H1 (cell line): ENCODE results near the gene SATB2. TPM values are rescaled to one million over a fixed set of nuclear protein-coding genes. Genes with fewer than 3 reads are reported as not detected.

Source experiments
- CTCF ChIA-PET: fragments of 300-600 bp; sonication (Branson Sonifier 250); formaldehyde crosslinking; loops from one replicate; lab custom pipeline; 2021; ENCODE audit not compliant: partially characterized antibody; lab: Charles Lee
- POLR2A ChIA-PET: fragments of 300-600 bp; sonication (Branson Sonifier 250); formaldehyde crosslinking; loops from one replicate; lab custom pipeline; 2021; ENCODE audit warnings: inconsistent platforms; ENCODE audit not compliant: partially characterized antibody; lab: Charles Lee
- DNase-seq, 2 experiments: peaks; one replicate each; pipeline versions ENCODE4 v3.0.0 to v3.0.0-alpha.2; 2010 to 2022; ENCODE audit warnings: low spot score in 2 of 2, low read depth in 1 of 2, mixed read lengths in 1 of 2
- FAIRE-seq: peaks from 2 replicates; lab custom pipeline; 2011; peaks lifted over from hg19 to GRCh38; lab: Jason Lieb, UNC
- H2AFZ ChIP-seq: 2 replicates; pipeline ENCODE4 v1.8.1; 2012; ENCODE audit warnings: low read length, inconsistent platforms
- H2AK5ac ChIP-seq: 2 replicates; pipeline ENCODE4 v1.6.1; 2013; ENCODE audit warnings: low read depth, low read length
- H2BK120ac ChIP-seq: replicated peaks from 2 replicates; pipeline ENCODE3; 2013; ENCODE audit warnings: low read depth, low read length, inconsistent platforms
- H2BK12ac ChIP-seq: 2 replicates; pipeline ENCODE4 v1.6.1; 2013; ENCODE audit warnings: low read depth, low read length
- H2BK15ac ChIP-seq: 2 replicates; pipeline ENCODE4 v1.6.1; 2013; ENCODE audit warnings: low read length
- H2BK20ac ChIP-seq: 2 replicates; pipeline ENCODE4 v1.6.1; 2013; ENCODE audit warnings: low read length
- H2BK5ac ChIP-seq: 2 replicates; pipeline ENCODE4 v1.6.1; 2013; ENCODE audit warnings: low read depth, low read length
- H3K14ac ChIP-seq: 2 replicates; pipeline ENCODE4 v1.6.1; 2013; ENCODE audit warnings: inconsistent platforms; ENCODE audit not compliant: insufficient read length
- H3K18ac ChIP-seq: 2 replicates; pipeline ENCODE4 v1.6.1; 2013; ENCODE audit warnings: low read length; ENCODE audit errors: extremely low read depth
- H3K23ac ChIP-seq: 2 replicates; pipeline ENCODE4 v1.6.1; 2013; ENCODE audit warnings: inconsistent platforms; ENCODE audit not compliant: insufficient read length
- H3K23me2 ChIP-seq: 2 replicates; pipeline ENCODE4 v1.6.1; 2013; ENCODE audit warnings: low read depth, low read length
- H3K27ac ChIP-seq: 2 replicates; pipeline ENCODE4 v1.6.1; 2011; ENCODE audit warnings: low read depth, low read length, inconsistent platforms
- H3K27me3 ChIP-seq, 4 experiments: replicated peaks in 1 of 4; 1 replicate in 1 of 4; 2 replicates in 3 of 4; pipeline versions ENCODE4 v1.6.1 to v1.8.1; 2011 to 2013; ENCODE audit warnings: low read length in 3 of 4, mild to moderate bottlenecking in 3 of 4, inconsistent platforms in 2 of 4, mixed read lengths in 2 of 4, moderate library complexity in 1 of 4; ENCODE audit not compliant: control insufficient read depth in 3 of 4, insufficient read depth in 3 of 4; ENCODE audit errors: extremely low read depth in 1 of 4
- H3K36me3 ChIP-seq, 4 experiments: 2 replicates each; pipeline versions ENCODE4 v1.6.1 to v1.8.1; 2011 to 2013; ENCODE audit warnings: mild to moderate bottlenecking in 4 of 4, low read length in 3 of 4, moderate library complexity in 2 of 4, control low read depth in 1 of 4, inconsistent platforms in 1 of 4; ENCODE audit not compliant: insufficient read depth in 4 of 4, control insufficient read depth in 2 of 4
- H3K4ac ChIP-seq: replicated peaks from 2 replicates; pipeline ENCODE3; 2013; ENCODE audit warnings: low read length, low read depth, mixed read lengths, inconsistent platforms; ENCODE audit not compliant: insufficient read length
- H3K4me1 ChIP-seq, 4 experiments: replicated peaks in 1 of 4; 1 replicate in 1 of 4; 2 replicates in 3 of 4; pipeline versions ENCODE4 v1.6.1 to v1.8.1; 2011 to 2013; ENCODE audit warnings: low read length in 3 of 4, inconsistent platforms in 2 of 4, mixed read lengths in 1 of 4; ENCODE audit not compliant: insufficient read depth in 4 of 4, control insufficient read depth in 3 of 4
- H3K4me2 ChIP-seq, 2 experiments: 2 replicates each; pipeline versions ENCODE4 v1.6.1 to v1.8.1; 2011 to 2013; ENCODE audit warnings: low read depth in 2 of 2, low read length in 2 of 2, control low read depth in 1 of 2, inconsistent platforms in 1 of 2, mild to moderate bottlenecking in 1 of 2; ENCODE audit not compliant: insufficient read depth in 1 of 2
- H3K4me3 ChIP-seq, 4 experiments: fragments of 200-600, 300-600 bp in 1 of 4; sonication (generic), shearing (Covaris generic), sonication (Bioruptor Twin) in 1 of 4; 2 replicates each; pipeline versions ENCODE4 v1.5.1 to v1.8.1; 2011 to 2016; ENCODE audit warnings: low read length in 4 of 4, low read depth in 3 of 4, control low read depth in 2 of 4, inconsistent platforms in 2 of 4, mild to moderate bottlenecking in 2 of 4, mixed read lengths in 1 of 4, moderate library complexity in 1 of 4; ENCODE audit not compliant: insufficient read depth in 2 of 4; ENCODE audit errors: extremely low read depth in 1 of 4
- H3K56ac ChIP-seq: replicated peaks from 2 replicates; pipeline ENCODE3; 2013; ENCODE audit warnings: low read depth, mild to moderate bottlenecking, mixed read lengths, low read length, inconsistent platforms; ENCODE audit not compliant: insufficient read length
- H3K79me1 ChIP-seq: 2 replicates; pipeline ENCODE4 v1.6.1; 2013; ENCODE audit warnings: low read depth, low read length, control low read depth
- H3K79me2 ChIP-seq, 2 experiments: 2 replicates each; pipeline versions ENCODE4 v1.6.1 to v1.8.1; 2012 to 2013; ENCODE audit warnings: low read length in 2 of 2, mild to moderate bottlenecking in 2 of 2, inconsistent platforms in 1 of 2; ENCODE audit not compliant: insufficient read depth in 2 of 2, control insufficient read depth in 1 of 2
- H3K9ac ChIP-seq, 4 experiments: replicated peaks in 1 of 4; 1 replicate in 1 of 4; 2 replicates in 3 of 4; pipeline versions ENCODE4 v1.6.1 to v1.8.1; 2011 to 2013; ENCODE audit warnings: low read depth in 3 of 4, low read length in 3 of 4, control low read depth in 2 of 4, mild to moderate bottlenecking in 2 of 4, moderate library complexity in 2 of 4, inconsistent platforms in 1 of 4; ENCODE audit errors: extremely low read depth in 1 of 4
- H3K9me3 ChIP-seq, 2 experiments: 2 replicates each; pipeline versions ENCODE4 v1.6.1 to v1.8.1; 2012 to 2013; ENCODE audit warnings: mild to moderate bottlenecking in 2 of 2, moderate library complexity in 2 of 2, control low read depth in 1 of 2, inconsistent platforms in 1 of 2, low read depth in 1 of 2, low read length in 1 of 2, mixed read lengths in 1 of 2; ENCODE audit not compliant: insufficient read depth in 2 of 2
- H4K20me1 ChIP-seq, 2 experiments: replicated peaks in 1 of 2; 2 replicates each; pipeline versions ENCODE3 to v1.8.1; 2011 to 2013; ENCODE audit warnings: inconsistent platforms in 2 of 2, low read length in 2 of 2, mild to moderate bottlenecking in 1 of 2; ENCODE audit not compliant: insufficient read depth in 2 of 2, control insufficient read depth in 1 of 2
- H4K5ac ChIP-seq: 2 replicates; pipeline ENCODE4 v1.6.1; 2013; ENCODE audit warnings: low read length, low read depth, mixed read lengths, inconsistent platforms; ENCODE audit not compliant: insufficient read length
- H4K8ac ChIP-seq: 2 replicates; pipeline ENCODE4 v1.8.0; 2013; ENCODE audit warnings: mild to moderate bottlenecking, moderate library complexity, low read length, inconsistent platforms; ENCODE audit not compliant: insufficient read depth; ENCODE audit errors: extremely low read depth
- H4K91ac ChIP-seq: replicated peaks from 2 replicates; pipeline ENCODE3; 2013; ENCODE audit warnings: low read length, mixed read lengths, inconsistent platforms; ENCODE audit not compliant: insufficient read length
- ATF2 ChIP-seq: IDR thresholded peaks from 2 replicates; pipeline ENCODE4 v1.6.1; 2012; ENCODE audit warnings: low read length, inconsistent platforms
- CBX8 ChIP-seq: fragments of 300-800, 300-1000 bp; sonication (generic); IDR thresholded peaks from 2 replicates; pipeline ENCODE4 v1.7.1; 2016; ENCODE audit warnings: low read depth, low read length, borderline replicate concordance
- HDAC2 ChIP-seq, 2 experiments: fragments of 300-600 bp in 1 of 2; sonication (generic) in 1 of 2; IDR thresholded peaks; 2 replicates each; pipeline ENCODE4 v1.6.1; 2011 to 2012; ENCODE audit warnings: low read depth in 2 of 2, low read length in 2 of 2, mild to moderate bottlenecking in 2 of 2, moderate library complexity in 2 of 2, borderline replicate concordance in 1 of 2, inconsistent platforms in 1 of 2
- JUN ChIP-seq: IDR thresholded peaks from 2 replicates; pipeline ENCODE4 v1.6.1; 2011; ENCODE audit warnings: low read depth, mild to moderate bottlenecking, improper control_type of control experiment, low read length
- MAFK ChIP-seq: IDR thresholded peaks from 2 replicates; pipeline ENCODE4 v1.6.1; 2012; ENCODE audit warnings: low read depth, mild to moderate bottlenecking, improper control_type of control experiment, low read length
- NRF1 ChIP-seq: IDR thresholded peaks from 2 replicates; pipeline ENCODE4 v1.6.1; 2011; ENCODE audit warnings: mild to moderate bottlenecking, low read depth, low read length, improper control_type of control experiment
- PHF8 ChIP-seq: fragments of 200-600 bp; sonication (generic); conservative IDR thresholded peaks from 2 replicates; pipeline ENCODE4 v1.7.1; 2012; ENCODE audit warnings: low read depth, mild to moderate bottlenecking, inconsistent platforms, low read length, moderate library complexity
- POU5F1 ChIP-seq: IDR thresholded peaks from 2 replicates; pipeline ENCODE4 v1.6.1; 2011; ENCODE audit warnings: low read depth, mild to moderate bottlenecking, low read length, moderate library complexity
- SIRT6 ChIP-seq: IDR thresholded peaks from one replicate; pipeline ENCODE4 v1.7.1; 2012; ENCODE audit warnings: low read length, inconsistent platforms
- WGBS, 2 experiments: shearing (Covaris generic) in 1 of 2; methylation state at CpG; one replicate each; pipeline versions ENCODE4 v1.1.6 to v1.1.7; 2013 to 2015; ENCODE audit warnings: low lambda C conversion rate in 2 of 2, mixed read lengths in 2 of 2, inconsistent platforms in 1 of 2, low coverage in 1 of 2, missing lambda C conversion rate in 1 of 2; ENCODE audit not compliant: insufficient replicate concordance in 2 of 2, insufficient coverage in 1 of 2, insufficient read length in 1 of 2; ENCODE audit errors: extremely low coverage in 1 of 2, missing lambda C conversion rate in 1 of 2; 5-methylcytosine and 5-hydroxymethylcytosine counted together
- polyA plus RNA-seq, 7 experiments: library from polyadenylated mRNA; depleted of rRNA in 3 of 7; stranded (reverse) in 5 of 7; unstranded in 2 of 7; fragments of >200 nt in 5 of 7; fragments of 200-250 nt in 2 of 7; gene quantifications; 1 replicate in 5 of 7; 2 replicates in 1 of 7; 4 replicates in 1 of 7; pipeline versions ENCODE4 v1.2.1 to v1.2.3, GENCODE V29; 2011 to 2013; ENCODE audit warnings: missing spikeins in 2 of 7, mixed read lengths in 2 of 7
- total RNA-seq: library from RNA; stranded (reverse); fragmentation: NEBNext Ultra II Directional; extraction: Animal tissue kit (Norgen Biotek cat#: 25700); gene quantifications from 2 replicates; pipeline ENCODE4 v1.2.1, GENCODE V29; 2021

Gene SATB2
- total and polyA plus RNA-seq, 2 of the 8 experiments (the other 6 are each of a cell fraction or from before 2014, with no cell fraction given): 1.3 to 5.7 TPM

GRCh38 chr2:199414001-199414400 is 43.7 kb downstream of the SATB2 start:
- CTCF ChIA-PET: no interaction called here

More at GRCh38 chr2:199414001-199414400, 43.7 kb downstream of the SATB2 start:
- Histone ChIP-seq H4K91ac (no peak overlapping the region), H3K23me2 (no peaks in the 10 kb centered on the region), H3K4me3 (no peak overlapping the region), H2AK5ac (no peak overlapping the region), H3K4me1 (peaks cover 0 to 5% (median 3%) of the 10 kb centered on the region in 4 experiments; a peak in 3 of 7 replicates), H3K23ac (no peak overlapping the region), H3K36me3 (no peaks in the 10 kb centered on the region), H4K5ac (no peak overlapping the region), H3K27ac (no peak overlapping the region), H4K8ac (no peak overlapping the region), H3K9ac (no peak overlapping the region), H3K4ac (no peak overlapping the region), H2BK20ac (no peak overlapping the region), H2BK15ac (no peak overlapping the region), H2AFZ (no peak overlapping the region), H3K79me2 (no peaks in the 10 kb centered on the region), H3K4me2 (no peak overlapping the region), H3K27me3 (no peaks in the 10 kb centered on the region), H2BK12ac (no peak overlapping the region), H3K18ac (no peak overlapping the region), H2BK5ac (no peak overlapping the region), H3K79me1 (no peaks in the 10 kb centered on the region), H4K20me1 (no peaks in the 10 kb centered on the region), H3K9me3 (no peaks in the 10 kb centered on the region), H3K14ac (no peak overlapping the region), H2BK120ac (no peak overlapping the region), H3K56ac (no peak overlapping the region)
- FAIRE-seq: no peak
- POLR2A ChIA-PET: interaction anchor here (1.1 kb wide), 1 partner anchor 24 kb away, joined by 3 read pairs; no protein-coding TSS in a partner anchor
- 100% methylated on average over 3 of the region's 3 CpGs; no CpG with 5 or more reads in 1 of the 2 experiments for WGBS, 2 experiments
- DNase-seq: no peak
- TF ChIP-seq MAFK: no peak
- TF ChIP-seq JUN: no peak
- no peak for TF ChIP-seq CBX8
- TF ChIP-seq POU5F1: no peak
- no peak for TF ChIP-seq HDAC2 (IDR thresholded peaks at IDR 0.05; ENCODE audit: borderline replicate concordance in 1 of 2, low read depth in 2 of 2, low read length in 2 of 2)
- no peak for TF ChIP-seq PHF8
- no peak for TF ChIP-seq ATF2
- TF ChIP-seq NRF1: no peak
- TF ChIP-seq SIRT6: no peak
